Tibial nerve (tissue), 4 donors: Measurements from ENCODE around the gene FLVCR2.

Experiments
- CTCF ChIP-seq, 5 experiments: fragments of 200-600 bp in 3 of 5; fragments of 450-650 bp in 2 of 5; sonication (generic) in 3 of 5; IDR thresholded peaks; one replicate each; pipeline ENCODE4 v1.5.1; 2016 to 2019; ENCODE audit warnings: antibody characterized with exemption in 5 of 5, mild to moderate bottlenecking in 3 of 5, moderate library complexity in 2 of 5
- EP300 ChIP-seq, 2 donors: sonication (generic); formaldehyde crosslinking; IDR thresholded peaks; one replicate each; pipeline ENCODE4 v1.6.1; 2017; ENCODE audit warnings: antibody characterized with exemption in 2 of 2, mild to moderate bottlenecking in 1 of 2
- POLR2A ChIP-seq, 2 donors: fragments of 450-650 bp; IDR thresholded peaks; one replicate each; pipeline ENCODE4 v1.6.1; 2017; ENCODE audit warnings: antibody characterized with exemption in 2 of 2, mild to moderate bottlenecking in 2 of 2, moderate library complexity in 2 of 2

- TF ChIP-seq EP300 (IDR thresholded peaks at IDR 0.05): no peak
- TF ChIP-seq CTCF (IDR thresholded peaks at IDR 0.05): no peak
- no peak for TF ChIP-seq POLR2A (IDR thresholded peaks at IDR 0.05)
These were observed 16.3 kb upstream of the FLVCR2 start for GRCh38 chr14:75562089-75562488.
